ENCODE results near the gene FHIT.

FHIT gene

GRCh38 chr3:59829527-59829926 lies 1421.7 kb downstream of the FHIT start:
- DNase-seq (ENCODE audit: low spot score), result no peak
- TF ChIP-seq CTCF (IDR thresholded peaks at IDR 0.05; ENCODE audit: borderline replicate concordance, control extremely low read depth, extremely low read depth, insufficient read depth, missing control alignments), result no peak
- in situ Hi-C loops (cut with MboI; ENCODE audit: low sequenced_read_pairs, unreplicated experiment), result no loop called here

- no peak for TF ChIP-seq CTCF (IDR thresholded peaks at IDR 0.05; ENCODE audit: borderline replicate concordance, control extremely low read depth, extremely low read depth, insufficient read depth, missing control alignments)
- in situ Hi-C loops (cut with MboI; ENCODE audit: low sequenced_read_pairs, unreplicated experiment), result no loop called here
- DNase-seq (ENCODE audit: low spot score), result no peak
Observed at GRCh38 chr3:59824876-59825275, 1426.4 kb downstream of the FHIT start.

GRCh38 chr3:59821274-59821673 lies 1430.0 kb downstream of the FHIT start:
- in situ Hi-C loops (cut with MboI; ENCODE audit: low sequenced_read_pairs, unreplicated experiment), result no loop called here
- DNase-seq (ENCODE audit: low spot score), result no peak
- TF ChIP-seq CTCF (IDR thresholded peaks at IDR 0.05; ENCODE audit: borderline replicate concordance, control extremely low read depth, extremely low read depth, insufficient read depth, missing control alignments), result no peak

GRCh38 chr3:59820352-59820934 lies 1430.8 kb downstream of the FHIT start:
- in situ Hi-C loops (cut with MboI; ENCODE audit: low sequenced_read_pairs, unreplicated experiment), result no loop called here
- no peak for DNase-seq (ENCODE audit: low spot score)
- TF ChIP-seq CTCF (IDR thresholded peaks at IDR 0.05; ENCODE audit: borderline replicate concordance, control extremely low read depth, extremely low read depth, insufficient read depth, missing control alignments), result no peak

GRCh38 chr3:59818919-59819300 lies 1432.3 kb downstream of the FHIT start:
- DNase-seq (ENCODE audit: low spot score), result no peak
- in situ Hi-C loops (cut with MboI; ENCODE audit: low sequenced_read_pairs, unreplicated experiment), result no loop called here
- TF ChIP-seq CTCF (IDR thresholded peaks at IDR 0.05; ENCODE audit: borderline replicate concordance, control extremely low read depth, extremely low read depth, insufficient read depth, missing control alignments), result no peak

- TF ChIP-seq CTCF (IDR thresholded peaks at IDR 0.05; ENCODE audit: borderline replicate concordance, control extremely low read depth, extremely low read depth, insufficient read depth, missing control alignments), result no peak
Observed at GRCh38 chr3:59818033-59818918, 1433.0 kb downstream of the FHIT start.

More at GRCh38 chr3:59818033-59818918, 1433.0 kb downstream of the FHIT start:
- DNase-seq (ENCODE audit: low spot score), result no peak
- in situ Hi-C loops (cut with MboI; ENCODE audit: low sequenced_read_pairs, unreplicated experiment), result no loop called here
